Small intestine (tissue), 7 donors: ENCODE measurements around the gene SLC35F1. TPM values are rescaled to one million over a fixed set of nuclear protein-coding genes. Genes with fewer than 3 reads are reported as not detected.
A peak's percentile ranks its signal among the peaks of the same experiment; 100 is the strongest.

Experiments
- DNase-seq, 2 donors: peaks; one replicate each; pipeline versions ENCODE4 v3.0.0 to v3.0.0-alpha.2; 2013
- FAIRE-seq: peaks from 2 replicates; lab custom pipeline; 2012; peaks lifted over from hg19 to GRCh38; lab: Jason Lieb, UNC
- H3K27ac ChIP-seq, 3 donors: one replicate each; pipeline ENCODE4 v1.5.1; 2013; ENCODE audit warnings: low read length in 2 of 3, mild to moderate bottlenecking in 2 of 3, control low read depth in 1 of 3, inconsistent platforms in 1 of 3, low read depth in 1 of 3, moderate library complexity in 1 of 3
- H3K27me3 ChIP-seq, 3 donors: one replicate each; pipeline ENCODE4 v1.6.1; 2013; ENCODE audit warnings: low read length in 3 of 3, inconsistent platforms in 1 of 3; ENCODE audit not compliant: control insufficient read depth in 3 of 3, insufficient read depth in 3 of 3
- H3K36me3 ChIP-seq, 3 donors: one replicate each; pipeline ENCODE4 v1.6.1; 2013; ENCODE audit warnings: low read length in 3 of 3, inconsistent platforms in 1 of 3, low read depth in 1 of 3, mild to moderate bottlenecking in 1 of 3, moderate library complexity in 1 of 3; ENCODE audit not compliant: control insufficient read depth in 3 of 3, insufficient read depth in 2 of 3
- H3K4me1 ChIP-seq, 3 donors: one replicate each; pipeline ENCODE4 v1.6.1; 2013; ENCODE audit warnings: low read length in 2 of 3, inconsistent platforms in 1 of 3, low read depth in 1 of 3, mild to moderate bottlenecking in 1 of 3, moderate library complexity in 1 of 3; ENCODE audit not compliant: control insufficient read depth in 3 of 3, insufficient read depth in 2 of 3
- H3K4me3 ChIP-seq, 3 donors: one replicate each; pipeline ENCODE4 v1.5.1; 2013; ENCODE audit warnings: low read length in 3 of 3, control low read depth in 1 of 3, inconsistent platforms in 1 of 3, low read depth in 1 of 3, mild to moderate bottlenecking in 1 of 3, moderate library complexity in 1 of 3
- H3K9me3 ChIP-seq, 2 donors: one replicate each; pipeline ENCODE4 v1.6.1; 2013; ENCODE audit warnings: low read depth in 1 of 2, low read length in 1 of 2; ENCODE audit not compliant: control insufficient read depth in 2 of 2, insufficient read depth in 1 of 2
- WGBS, 3 donors: extraction: QIAGEN DNeasy Blood & Tissue Kit; methylation state at CpG; one replicate each; pipeline ENCODE4 v1.1.7; 2013; 5-methylcytosine and 5-hydroxymethylcytosine counted together
- polyA plus RNA-seq, 4 donors: library from polyadenylated mRNA; stranded (reverse) in 3 of 4; unstranded in 1 of 4; fragments of 200-250 nt in 3 of 4; fragments of 120-200 nt in 1 of 4; gene quantifications; one replicate each; pipeline versions ENCODE4 v1.2.1 to v1.2.3, GENCODE V29; 2013
- donor health status: healthy with polysubstance abuse.
- donor health status: control.
- donor health status: control.
- donor health status: Bipolar disorder and iron deficiency.
- donor health status: healthy.

Gene SLC35F1
- polyA plus RNA-seq, 4 donors: 0.27 to 1.0 (median 0.85) TPM; not detected in 1

DNA sequence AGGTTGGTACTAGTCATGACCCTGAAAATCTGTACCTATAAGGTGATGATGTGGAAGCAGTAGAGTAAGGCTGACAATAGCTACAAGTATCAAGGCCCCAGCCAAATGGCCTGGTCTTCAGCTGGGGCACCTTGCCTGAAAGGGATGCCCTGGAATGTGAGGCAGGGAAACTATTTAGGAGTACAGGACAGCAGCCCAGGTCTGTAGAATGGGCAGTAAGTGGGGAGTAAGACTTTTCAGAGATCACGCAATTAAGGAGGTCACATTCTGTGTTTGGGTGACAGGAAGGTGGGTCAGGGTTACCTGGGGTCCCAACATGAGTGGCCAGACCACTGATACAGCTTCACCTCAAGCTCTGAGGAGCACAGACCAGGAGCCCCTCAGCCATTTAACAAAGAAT lies 9.4 kb downstream of the SLC35F1 start:
- FAIRE-seq: no peak
- no peak for DNase-seq
- Histone ChIP-seq H3K9me3 (no peaks in the 10 kb centered on the region), H3K27me3 (peaks cover 0 to 25% (median 2%) of the 10 kb centered on the region in 3 donors), H3K4me3 (no peak overlapping the region), H3K4me1 (no peaks in the 10 kb centered on the region), H3K36me3 (no peaks in the 10 kb centered on the region), H3K27ac (no peak overlapping the region)
- 85 to 96% (median 95%) methylated on average over 1 of the region's 1 CpG for WGBS, 3 donors

DNA sequence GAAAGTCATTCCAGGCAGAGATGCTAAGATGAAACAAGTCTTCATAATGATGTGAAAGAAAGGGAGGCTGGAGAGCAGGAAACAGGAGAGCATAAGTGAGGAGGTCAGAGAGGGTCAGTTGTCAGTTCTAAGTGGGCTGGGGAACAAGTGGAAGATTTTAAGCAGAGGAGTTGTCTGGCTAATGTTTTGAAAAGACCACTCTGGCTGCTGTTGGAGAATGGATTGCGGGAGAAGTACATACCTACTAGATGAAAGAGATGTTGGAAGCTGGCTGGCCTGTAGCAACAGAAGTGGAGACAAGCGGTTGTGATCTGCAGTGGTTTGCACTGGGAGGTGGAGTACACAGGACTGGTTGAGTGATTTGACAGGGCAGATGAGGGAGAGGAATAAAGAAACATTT lies 10.1 kb downstream of the SLC35F1 start:
- FAIRE-seq (no peak), DNase-seq (no peak)
- WGBS, 3 donors: 65 to 89% (median 82%) methylated on average over 2 of the region's 2 CpGs

DNA sequence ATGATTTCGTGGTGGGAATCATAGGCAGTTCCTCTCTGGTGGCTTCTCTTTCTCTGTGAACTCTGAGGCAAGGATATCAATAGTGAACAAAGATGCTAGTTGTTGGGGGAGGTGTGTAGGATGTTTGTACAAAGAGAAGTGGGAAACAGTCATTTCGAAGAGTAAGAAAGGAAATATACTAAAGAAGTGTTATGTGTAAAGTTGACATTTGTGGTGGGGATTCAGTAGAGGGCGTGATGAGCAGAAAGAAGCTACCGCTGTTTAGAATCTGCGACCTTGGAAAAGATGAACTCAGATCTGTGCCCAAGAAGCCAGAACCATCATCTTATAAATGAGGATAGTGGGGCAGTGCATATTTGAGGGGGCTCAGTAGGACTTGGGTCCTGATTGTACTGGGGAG lies 11.4 kb downstream of the SLC35F1 start:
- no peaks in the 10 kb centered on the region for H3K36me3 ChIP-seq
- H3K4me3 ChIP-seq: no peak overlapping the region
- H3K9me3 ChIP-seq: no peaks in the 10 kb centered on the region
- no peak overlapping the region for H3K27ac ChIP-seq
- 54 to 58% (median 54%) methylated on average over 5 of the region's 5 CpGs for WGBS, 3 donors
- no peaks in the 10 kb centered on the region for H3K4me1 ChIP-seq
- DNase-seq (no peak), FAIRE-seq (no peak)
- H3K27me3 ChIP-seq: peaks cover 0 to 25% (median 2%) of the 10 kb centered on the region in 3 donors

More for the DNA sequence above, 10.1 kb downstream of the SLC35F1 start:
- H3K4me3 ChIP-seq: no peak overlapping the region
- no peaks in the 10 kb centered on the region for H3K4me1 ChIP-seq
- H3K36me3 ChIP-seq: no peaks in the 10 kb centered on the region
- H3K27me3 ChIP-seq: peaks cover 0 to 25% (median 2%) of the 10 kb centered on the region in 3 donors
- no peaks in the 10 kb centered on the region for H3K9me3 ChIP-seq
- no peak overlapping the region for H3K27ac ChIP-seq

DNA sequence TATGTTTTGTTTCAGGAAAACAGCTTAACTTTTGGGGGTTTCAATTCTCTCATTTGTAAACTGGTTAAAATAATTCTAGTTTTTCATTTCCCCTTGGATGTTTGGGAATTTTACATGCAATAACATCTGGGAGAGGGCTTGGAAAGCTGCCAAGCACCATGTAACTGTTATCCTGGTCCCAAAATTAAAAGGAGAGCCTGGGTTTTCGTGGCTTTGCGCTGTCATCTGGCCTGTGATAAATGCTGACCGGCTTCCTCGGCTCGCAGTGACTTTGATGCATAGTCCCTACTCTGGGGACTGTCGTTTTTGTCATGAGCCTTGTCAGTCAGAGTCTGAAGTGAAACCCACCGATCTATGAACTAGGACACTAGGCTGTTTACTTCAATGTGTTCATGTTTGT lies 12.2 kb downstream of the SLC35F1 start:
- DNase-seq: no peak

DNA sequence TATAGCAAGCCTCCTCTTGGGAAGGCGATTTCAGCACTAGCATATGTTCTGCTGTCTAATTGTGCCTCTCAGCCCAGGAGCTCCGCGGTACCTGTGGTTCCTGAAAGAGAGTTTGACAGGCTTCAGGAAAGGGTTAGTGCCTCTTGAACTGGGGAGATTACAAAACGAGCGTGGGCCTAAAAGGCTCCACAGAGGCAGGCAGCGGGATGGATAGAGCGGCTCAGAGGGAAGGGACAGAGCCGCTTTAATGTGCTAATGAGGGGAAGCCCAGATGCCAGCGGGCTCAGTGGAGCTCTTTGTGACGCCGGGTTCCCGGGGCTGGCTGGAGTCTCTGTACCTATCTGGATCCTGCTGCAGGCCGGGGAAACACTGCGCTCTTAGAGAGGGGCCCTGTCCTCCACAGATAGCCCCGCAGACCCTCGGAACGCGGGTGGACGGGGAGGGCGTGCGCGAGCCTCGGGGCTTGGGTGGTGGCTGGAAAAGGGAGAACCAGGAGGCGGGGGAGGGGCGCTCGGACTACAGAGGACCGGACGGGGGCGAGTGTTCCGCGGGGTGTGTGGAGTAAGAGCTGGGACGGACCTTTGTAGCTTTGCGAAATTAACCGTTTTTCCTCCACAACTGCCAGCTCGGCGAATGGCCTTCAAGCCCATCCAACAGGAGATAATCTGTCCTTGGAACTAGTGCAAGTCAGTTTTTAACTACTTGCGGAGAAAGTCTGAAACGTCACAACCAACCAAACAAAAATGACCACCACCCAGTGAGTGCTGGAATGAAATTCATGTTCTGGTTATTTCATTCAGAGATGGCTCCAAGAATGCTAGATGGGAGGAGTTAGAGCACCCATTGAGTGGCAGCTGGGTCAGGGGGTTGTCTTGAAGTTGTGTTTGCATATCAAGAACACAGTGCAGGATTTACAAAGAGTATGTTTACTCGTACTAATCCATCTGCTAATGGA lies 13.0 kb downstream of the SLC35F1 start:
- 4 to 9% (median 7%) methylated on average over 33 to 39 of the region's 39 CpGs for WGBS, 3 donors
- no peaks in the 10 kb centered on the region for H3K36me3 ChIP-seq

More for the DNA sequence above, 12.2 kb downstream of the SLC35F1 start:
- Histone ChIP-seq H3K27ac (no peak overlapping the region), H3K36me3 (no peaks in the 10 kb centered on the region), H3K9me3 (no peaks in the 10 kb centered on the region), H3K4me3 (peak overlapping the region in 1 of 3 donors; percentile 17), H3K4me1 (no peaks in the 10 kb centered on the region), H3K27me3 (peaks cover 0 to 25% (median 2%) of the 10 kb centered on the region in 3 donors)
- WGBS, 3 donors: 13 to 27% (median 16%) methylated on average over 7 of the region's 7 CpGs
- no peak for FAIRE-seq

DNA sequence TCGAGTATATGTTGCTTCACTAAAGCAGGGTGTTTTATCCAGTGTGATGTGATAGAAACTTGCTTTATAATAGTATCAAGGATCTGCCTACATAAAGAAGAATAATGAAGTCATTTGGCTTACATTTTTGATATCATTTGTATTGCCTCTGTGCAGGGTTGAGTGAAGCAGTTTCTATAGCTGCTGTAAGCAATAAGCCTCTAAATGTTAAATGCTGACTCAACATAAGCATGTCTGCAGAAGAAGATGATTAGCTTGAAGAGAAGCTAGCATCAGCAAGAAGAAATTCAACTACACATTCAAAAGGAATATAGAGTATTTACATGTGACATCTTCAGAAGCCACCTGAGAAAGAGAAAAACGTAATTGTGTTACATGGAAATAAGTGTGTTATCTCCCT lies 17.6 kb downstream of the SLC35F1 start:
- Histone ChIP-seq H3K27me3 (peaks cover 0 to 9% (median 2%) of the 10 kb centered on the region in 3 donors), H3K27ac (no peak overlapping the region), H3K9me3 (peaks cover 0 to 7% of the 10 kb centered on the region in 2 donors), H3K4me3 (no peak overlapping the region), H3K36me3 (no peaks in the 10 kb centered on the region), H3K4me1 (no peaks in the 10 kb centered on the region)
- DNase-seq (no peak), FAIRE-seq (no peak)
- 63 to 75% (median 74%) methylated on average over 2 of the region's 2 CpGs for WGBS, 3 donors

More for the DNA sequence above, 13.0 kb downstream of the SLC35F1 start:
- Histone ChIP-seq H3K9me3 (no peaks in the 10 kb centered on the region), H3K27ac (no peak overlapping the region), H3K4me1 (no peaks in the 10 kb centered on the region), H3K4me3 (peak overlapping the region in 2 of 3 donors; percentile 4 to 17), H3K27me3 (peaks cover 0 to 25% (median 2%) of the 10 kb centered on the region in 3 donors)
- DNase-seq (peak in 1 of 2 donors; percentile 5), FAIRE-seq (no peak)

DNA sequence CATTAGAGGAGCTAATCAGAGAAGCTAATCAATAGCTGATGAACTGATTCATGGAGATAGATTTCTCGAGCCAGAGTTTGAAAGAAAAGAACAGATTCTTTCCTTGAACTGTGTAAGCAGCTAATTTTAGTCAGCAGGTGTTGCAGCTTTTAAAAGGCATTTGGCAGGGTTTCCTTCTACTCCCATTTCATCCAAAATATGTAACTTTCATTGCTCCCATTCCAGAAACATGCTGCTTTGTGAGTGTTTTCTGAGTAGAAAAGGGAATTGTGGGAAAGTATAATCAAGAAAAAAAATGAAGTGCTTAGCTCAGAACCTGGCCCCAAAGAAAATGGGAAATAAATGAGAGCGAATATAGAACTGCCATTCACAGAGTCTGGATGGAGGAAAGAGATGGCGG lies 20.8 kb downstream of the SLC35F1 start:
- Histone ChIP-seq H3K27me3 (no peaks in the 10 kb centered on the region), H3K4me3 (no peak overlapping the region), H3K9me3 (peaks cover 0 to 7% of the 10 kb centered on the region in 2 donors), H3K4me1 (no peaks in the 10 kb centered on the region), H3K27ac (no peak overlapping the region), H3K36me3 (no peaks in the 10 kb centered on the region)
- DNase-seq (no peak), FAIRE-seq (no peak)
- WGBS, 3 donors: 79 to 84% (median 81%) methylated on average over 3 of the region's 3 CpGs

DNA sequence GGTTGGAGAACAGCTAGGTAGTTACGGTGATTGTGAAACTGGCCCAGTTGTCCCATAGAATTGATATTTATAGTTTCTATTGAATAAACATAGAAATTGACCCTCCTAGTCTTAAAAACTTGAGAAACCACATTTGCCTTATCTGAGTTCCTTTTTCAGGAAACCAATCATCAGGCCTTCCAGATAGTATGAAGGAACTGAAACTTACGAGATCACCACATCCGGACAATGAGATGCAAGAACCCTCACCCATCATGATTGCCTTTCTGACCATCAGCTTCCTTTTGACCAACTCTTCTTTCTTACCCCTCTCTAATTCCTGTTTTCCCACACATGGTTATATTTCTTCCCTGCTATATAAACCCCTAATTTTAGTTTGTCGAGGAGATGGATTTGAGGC lies 21.8 kb downstream of the SLC35F1 start:
- H3K4me1 ChIP-seq: no peaks in the 10 kb centered on the region
- H3K27ac ChIP-seq: no peak overlapping the region
- H3K36me3 ChIP-seq: no peaks in the 10 kb centered on the region
- no peak for DNase-seq
- FAIRE-seq: no peak
- H3K27me3 ChIP-seq: no peaks in the 10 kb centered on the region
- H3K9me3 ChIP-seq: peaks cover 0 to 7% of the 10 kb centered on the region in 2 donors
- WGBS, 3 donors: 80 to 88% (median 80%) methylated on average over 4 of the region's 4 CpGs
- H3K4me3 ChIP-seq: no peak overlapping the region
